ENCODE results near the gene NINL. TPM values are rescaled to one million over a fixed set of nuclear protein-coding genes. Genes with fewer than 3 reads are reported as not detected.

The NINL gene
- polyA plus RNA-seq, 1 of the 3 experiments (the other 2 are of a cell fraction) = 22.5 TPM

DNA sequence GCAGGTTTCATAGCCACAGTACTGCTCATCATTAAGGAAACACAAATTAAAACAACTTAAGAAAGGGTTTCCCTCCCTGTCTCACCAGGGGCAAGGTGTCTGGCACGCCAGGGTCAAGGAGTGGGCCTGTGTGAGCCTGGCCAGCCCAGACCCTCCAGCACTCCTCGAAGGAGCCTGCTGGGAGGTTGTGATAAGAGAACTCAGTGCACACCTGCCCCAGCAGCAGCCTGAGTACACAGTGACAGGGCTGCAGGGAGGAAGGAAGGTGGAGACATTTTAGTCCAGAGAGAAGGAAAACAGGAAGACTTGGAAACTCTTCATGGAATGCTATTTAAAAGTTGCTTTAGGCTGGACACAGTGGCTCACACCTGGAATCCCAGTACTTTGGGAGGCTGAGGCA is 14.1 kb downstream of the NINL start:
- ChIA-PET POLR2A (no interaction called here), CTCF (no interaction called here)
- H3K9me2 ChIP-seq = no peaks in the 10 kb centered on the region
- no peak overlapping the region for H3K9ac ChIP-seq
- H3F3A ChIP-seq (replicated peaks; ENCODE audit: insufficient read depth) = no peaks in the 10 kb centered on the region
- H3K36me3 ChIP-seq (replicated peaks in 1 of 2; ENCODE audit: control insufficient read depth in 1 of 2, insufficient read depth in 2 of 2, low read length in 1 of 2) = peaks cover 0 to 14% of the 10 kb centered on the region in 2 experiments
- peaks cover 13% of the 10 kb centered on the region; the same call in 1 of the 2 replicates for H4K20me1 ChIP-seq (ENCODE audit: insufficient read depth)
- H3K4me1 ChIP-seq (ENCODE audit: control insufficient read depth in 1 of 2, insufficient read depth in 2 of 2, low read depth in 1 of 2, low read length in 1 of 2) = peaks cover 4 to 8% of the 10 kb centered on the region in 2 experiments; a peak in 1 of 4 replicates
- no peak overlapping the region for H3K4me2 ChIP-seq
- TF ChIP-seq, protein P1, sequence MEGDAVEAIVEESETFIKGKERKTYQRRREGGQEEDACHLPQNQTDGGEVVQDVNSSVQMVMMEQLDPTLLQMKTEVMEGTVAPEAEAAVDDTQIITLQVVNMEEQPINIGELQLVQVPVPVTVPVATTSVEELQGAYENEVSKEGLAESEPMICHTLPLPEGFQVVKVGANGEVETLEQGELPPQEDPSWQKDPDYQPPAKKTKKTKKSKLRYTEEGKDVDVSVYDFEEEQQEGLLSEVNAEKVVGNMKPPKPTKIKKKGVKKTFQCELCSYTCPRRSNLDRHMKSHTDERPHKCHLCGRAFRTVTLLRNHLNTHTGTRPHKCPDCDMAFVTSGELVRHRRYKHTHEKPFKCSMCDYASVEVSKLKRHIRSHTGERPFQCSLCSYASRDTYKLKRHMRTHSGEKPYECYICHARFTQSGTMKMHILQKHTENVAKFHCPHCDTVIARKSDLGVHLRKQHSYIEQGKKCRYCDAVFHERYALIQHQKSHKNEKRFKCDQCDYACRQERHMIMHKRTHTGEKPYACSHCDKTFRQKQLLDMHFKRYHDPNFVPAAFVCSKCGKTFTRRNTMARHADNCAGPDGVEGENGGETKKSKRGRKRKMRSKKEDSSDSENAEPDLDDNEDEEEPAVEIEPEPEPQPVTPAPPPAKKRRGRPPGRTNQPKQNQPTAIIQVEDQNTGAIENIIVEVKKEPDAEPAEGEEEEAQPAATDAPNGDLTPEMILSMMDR (IDR thresholded peaks at IDR 0.05) = no peak
- TF ChIP-seq NFIC (IDR thresholded peaks at IDR 0.05; ENCODE audit: borderline replicate concordance) = no peak
- TF ChIP-seq JUND (IDR thresholded peaks at IDR 0.05) = no peak
- TF ChIP-seq FOXM1 (IDR thresholded peaks at IDR 0.05; ENCODE audit: low read depth) = no peak
- TF ChIP-seq, protein P2, sequence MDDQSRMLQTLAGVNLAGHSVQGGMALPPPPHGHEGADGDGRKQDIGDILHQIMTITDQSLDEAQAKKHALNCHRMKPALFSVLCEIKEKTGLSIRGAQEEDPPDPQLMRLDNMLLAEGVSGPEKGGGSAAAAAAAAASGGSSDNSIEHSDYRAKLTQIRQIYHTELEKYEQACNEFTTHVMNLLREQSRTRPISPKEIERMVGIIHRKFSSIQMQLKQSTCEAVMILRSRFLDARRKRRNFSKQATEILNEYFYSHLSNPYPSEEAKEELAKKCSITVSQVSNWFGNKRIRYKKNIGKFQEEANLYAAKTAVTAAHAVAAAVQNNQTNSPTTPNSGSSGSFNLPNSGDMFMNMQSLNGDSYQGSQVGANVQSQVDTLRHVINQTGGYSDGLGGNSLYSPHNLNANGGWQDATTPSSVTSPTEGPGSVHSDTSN (IDR thresholded peaks at IDR 0.05) = no peak
- no peak for TF ChIP-seq TAF1 (IDR thresholded peaks at IDR 0.05; ENCODE audit: borderline replicate concordance, low read depth, low read length)
- no peak for TF ChIP-seq RCOR1 (IDR thresholded peaks at IDR 0.05; ENCODE audit: low read length)
- no peak for TF ChIP-seq POLR2AphosphoS5 (IDR thresholded peaks at IDR 0.05; ENCODE audit: low read depth, low read length)
- TF ChIP-seq GABPA (IDR thresholded peaks at IDR 0.05; ENCODE audit: low read depth) = no peak
- no peak for TF ChIP-seq RAD21 (IDR thresholded peaks at IDR 0.05; ENCODE audit: low read length)
- TF ChIP-seq NRF1 (IDR thresholded peaks at IDR 0.05; ENCODE audit: low read depth, low read length) = no peak
- TF ChIP-seq, protein P3, sequence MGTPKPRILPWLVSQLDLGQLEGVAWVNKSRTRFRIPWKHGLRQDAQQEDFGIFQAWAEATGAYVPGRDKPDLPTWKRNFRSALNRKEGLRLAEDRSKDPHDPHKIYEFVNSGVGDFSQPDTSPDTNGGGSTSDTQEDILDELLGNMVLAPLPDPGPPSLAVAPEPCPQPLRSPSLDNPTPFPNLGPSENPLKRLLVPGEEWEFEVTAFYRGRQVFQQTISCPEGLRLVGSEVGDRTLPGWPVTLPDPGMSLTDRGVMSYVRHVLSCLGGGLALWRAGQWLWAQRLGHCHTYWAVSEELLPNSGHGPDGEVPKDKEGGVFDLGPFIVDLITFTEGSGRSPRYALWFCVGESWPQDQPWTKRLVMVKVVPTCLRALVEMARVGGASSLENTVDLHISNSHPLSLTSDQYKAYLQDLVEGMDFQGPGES (IDR thresholded peaks at IDR 0.05; ENCODE audit: low read depth, low read length) = no peak
- TF ChIP-seq CHD2 (IDR thresholded peaks at IDR 0.05; ENCODE audit: low read length, partially characterized antibody) = no peak
- 92% methylated on average over 2 of the region's 2 CpGs for WGBS (ENCODE audit: low lambda C conversion rate)
- H3K9me3 ChIP-seq = no peaks in the 10 kb centered on the region
- no peaks in the 10 kb centered on the region for H3K27me3 ChIP-seq (ENCODE audit: insufficient read depth)
- DNase-seq = no peak
- H2AFZ ChIP-seq (ENCODE audit: low read depth) = no peak overlapping the region
- H3K79me2 ChIP-seq (ENCODE audit: insufficient read depth) = peaks cover 94% of the 10 kb centered on the region
- no peak overlapping the region for H3K27ac ChIP-seq (ENCODE audit: low read depth in 2 of 2, low read length in 1 of 2)
- H3K4me3 ChIP-seq (ENCODE audit: low read depth in 2 of 2, low read length in 1 of 2) = no peak overlapping the region

DNA sequence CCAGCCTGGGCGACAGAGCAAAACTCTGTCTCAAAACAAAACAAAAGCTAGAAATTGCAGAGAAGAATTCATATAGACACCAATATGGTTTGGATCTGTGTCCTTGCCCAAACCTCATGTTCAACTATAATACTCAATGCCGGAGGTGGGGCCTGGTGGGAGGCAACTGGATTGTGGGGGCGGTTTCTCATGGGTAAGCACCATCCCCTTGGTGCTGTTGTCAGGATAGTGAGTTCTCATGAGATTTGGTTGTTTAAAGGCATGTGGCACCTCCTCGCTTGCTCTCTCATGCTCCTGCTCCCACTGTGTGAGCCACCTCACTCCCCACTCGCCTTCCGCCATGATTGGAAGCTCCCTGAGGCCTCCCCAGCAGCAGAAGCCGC is 15.2 kb downstream of the NINL start:
- no peaks in the 10 kb centered on the region for H3K27me3 ChIP-seq (ENCODE audit: insufficient read depth)
- peaks cover 7% of the 10 kb centered on the region; the same call in 1 of the 2 replicates for H4K20me1 ChIP-seq (ENCODE audit: insufficient read depth)
- no peak overlapping the region for H3K4me2 ChIP-seq
- H3K4me1 ChIP-seq (ENCODE audit: control insufficient read depth in 1 of 2, insufficient read depth in 2 of 2, low read depth in 1 of 2, low read length in 1 of 2) = peaks cover 4 to 8% of the 10 kb centered on the region in 2 experiments; a peak in 1 of 4 replicates
- WGBS (ENCODE audit: low lambda C conversion rate) = 100% methylated on average over 7 of the region's 7 CpGs
- no peak for DNase-seq
- CTCF ChIA-PET = no interaction called here
- POLR2A ChIA-PET = interaction anchor here (0.7 kb wide), 1 partner anchor 156 kb away, joined by 3 read pairs; no protein-coding TSS in a partner anchor
- H3K9me2 ChIP-seq = no peaks in the 10 kb centered on the region
- no peak overlapping the region for H3K9ac ChIP-seq
- no peak overlapping the region for H3K4me3 ChIP-seq (ENCODE audit: low read depth in 2 of 2, low read length in 1 of 2)
- no peaks in the 10 kb centered on the region for H3K9me3 ChIP-seq
- H3K27ac ChIP-seq (ENCODE audit: low read depth in 2 of 2, low read length in 1 of 2) = no peak overlapping the region
- H2AFZ ChIP-seq (ENCODE audit: low read depth) = no peak overlapping the region
- peaks cover 89% of the 10 kb centered on the region for H3K79me2 ChIP-seq (ENCODE audit: insufficient read depth)
- no peaks in the 10 kb centered on the region for H3F3A ChIP-seq (replicated peaks; ENCODE audit: insufficient read depth)
- H3K36me3 ChIP-seq (replicated peaks in 1 of 2; ENCODE audit: control insufficient read depth in 1 of 2, insufficient read depth in 2 of 2, low read length in 1 of 2) = peaks cover 0 to 14% of the 10 kb centered on the region in 2 experiments
- no peak for TF ChIP-seq ELF1 (IDR thresholded peaks at IDR 0.05)
- no peak for TF ChIP-seq EZH2phosphoT487 (IDR thresholded peaks at IDR 0.05; ENCODE audit: borderline replicate concordance, low read depth)
- no peak for TF ChIP-seq TEAD4 (IDR thresholded peaks at IDR 0.05; ENCODE audit: borderline replicate concordance, insufficient read depth)
- TF ChIP-seq, protein P4, sequence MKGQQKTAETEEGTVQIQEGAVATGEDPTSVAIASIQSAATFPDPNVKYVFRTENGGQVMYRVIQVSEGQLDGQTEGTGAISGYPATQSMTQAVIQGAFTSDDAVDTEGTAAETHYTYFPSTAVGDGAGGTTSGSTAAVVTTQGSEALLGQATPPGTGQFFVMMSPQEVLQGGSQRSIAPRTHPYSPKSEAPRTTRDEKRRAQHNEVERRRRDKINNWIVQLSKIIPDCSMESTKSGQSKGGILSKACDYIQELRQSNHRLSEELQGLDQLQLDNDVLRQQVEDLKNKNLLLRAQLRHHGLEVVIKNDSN (IDR thresholded peaks at IDR 0.05; ENCODE audit: borderline replicate concordance, low read depth) = no peak
- TF ChIP-seq EP300 (IDR thresholded peaks at IDR 0.05; ENCODE audit: borderline replicate concordance in 1 of 2, low read depth in 1 of 2, low read length in 1 of 2) = no peak
- no peak for TF ChIP-seq TCF12 (IDR thresholded peaks at IDR 0.05)
- TF ChIP-seq TAF1 (IDR thresholded peaks at IDR 0.05; ENCODE audit: borderline replicate concordance, low read depth, low read length) = no peak
- TF ChIP-seq, protein P5, sequence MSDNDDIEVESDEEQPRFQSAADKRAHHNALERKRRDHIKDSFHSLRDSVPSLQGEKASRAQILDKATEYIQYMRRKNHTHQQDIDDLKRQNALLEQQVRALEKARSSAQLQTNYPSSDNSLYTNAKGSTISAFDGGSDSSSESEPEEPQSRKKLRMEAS (IDR thresholded peaks at IDR 0.05; ENCODE audit: low read depth) = no peak
- no peak for TF ChIP-seq JUND (IDR thresholded peaks at IDR 0.05)
- TF ChIP-seq YY1 (IDR thresholded peaks at IDR 0.05; ENCODE audit: low read depth) = no peak
- TF ChIP-seq NRF1 (IDR thresholded peaks at IDR 0.05; ENCODE audit: low read depth, low read length) = no peak

Measured in SK-N-SH (cell line).